ENCODE results near the gene ALCAM.

Gene ALCAM

GRCh38 chr3:105515372-105515771 lies 148.7 kb downstream of the ALCAM start:
- no peak overlapping the region for H3K27ac ChIP-seq
- H3K4me3 ChIP-seq (ENCODE audit: low read depth in 1 of 2, low read length in 1 of 2) = no peak overlapping the region
- no peaks in the 10 kb centered on the region for H3K27me3 ChIP-seq
- no peak for TF ChIP-seq CTCF (IDR thresholded peaks at IDR 0.05)
- H3K4me1 ChIP-seq (ENCODE audit: control insufficient read depth in 1 of 2, insufficient read depth in 1 of 2, low read depth in 1 of 2, low read length in 1 of 2) = peaks cover 0 to 4% of the 10 kb centered on the region in 2 experiments
- no peaks in the 10 kb centered on the region for H3K36me3 ChIP-seq
- no peaks in the 10 kb centered on the region for H3K9me3 ChIP-seq

GRCh38 chr3:105516972-105517371 lies 150.3 kb downstream of the ALCAM start:
- Histone ChIP-seq H3K36me3 (no peaks in the 10 kb centered on the region), H3K9me3 (no peaks in the 10 kb centered on the region), H3K27me3 (no peaks in the 10 kb centered on the region), H3K4me1 (ENCODE audit: control insufficient read depth in 1 of 2, insufficient read depth in 1 of 2, low read depth in 1 of 2, low read length in 1 of 2) (peaks cover 0 to 4% of the 10 kb centered on the region in 2 experiments), H3K27ac (no peak overlapping the region), H3K4me3 (ENCODE audit: low read depth in 1 of 2, low read length in 1 of 2) (no peak overlapping the region)
- TF ChIP-seq CTCF (IDR thresholded peaks at IDR 0.05) = no peak

GRCh38 chr3:105518203-105518602 lies 151.5 kb downstream of the ALCAM start:
- Histone ChIP-seq H3K27ac (no peak overlapping the region), H3K4me3 (ENCODE audit: low read depth in 1 of 2, low read length in 1 of 2) (no peak overlapping the region), H3K9me3 (no peaks in the 10 kb centered on the region), H3K36me3 (no peaks in the 10 kb centered on the region), H3K4me1 (ENCODE audit: control insufficient read depth in 1 of 2, insufficient read depth in 1 of 2, low read depth in 1 of 2, low read length in 1 of 2) (peaks cover 0 to 4% of the 10 kb centered on the region in 2 experiments), H3K27me3 (no peaks in the 10 kb centered on the region)
- no peak for TF ChIP-seq CTCF (IDR thresholded peaks at IDR 0.05)

GRCh38 chr3:105518806-105519418 lies 152.2 kb downstream of the ALCAM start:
- TF ChIP-seq CTCF (IDR thresholded peaks at IDR 0.05) = peak; percentile 56
- H3K27ac ChIP-seq = no peak overlapping the region
- no peaks in the 10 kb centered on the region for H3K27me3 ChIP-seq
- peaks cover 0 to 4% of the 10 kb centered on the region in 2 experiments for H3K4me1 ChIP-seq (ENCODE audit: control insufficient read depth in 1 of 2, insufficient read depth in 1 of 2, low read depth in 1 of 2, low read length in 1 of 2)
- H3K9me3 ChIP-seq = no peaks in the 10 kb centered on the region
- no peaks in the 10 kb centered on the region for H3K36me3 ChIP-seq
- H3K4me3 ChIP-seq (ENCODE audit: low read depth in 1 of 2, low read length in 1 of 2) = no peak overlapping the region

GRCh38 chr3:105521770-105522169 lies 155.1 kb downstream of the ALCAM start:
- no peak for TF ChIP-seq CTCF (IDR thresholded peaks at IDR 0.05)
- H3K9me3 ChIP-seq = no peaks in the 10 kb centered on the region
- H3K4me3 ChIP-seq (ENCODE audit: low read depth in 1 of 2, low read length in 1 of 2) = no peak overlapping the region

More at GRCh38 chr3:105521770-105522169, 155.1 kb downstream of the ALCAM start:
- H3K4me1 ChIP-seq (ENCODE audit: control insufficient read depth in 1 of 2, insufficient read depth in 1 of 2, low read depth in 1 of 2, low read length in 1 of 2) = peaks cover 0 to 4% of the 10 kb centered on the region in 2 experiments
- H3K27me3 ChIP-seq = no peaks in the 10 kb centered on the region
- H3K36me3 ChIP-seq = peaks cover 12% of the 10 kb centered on the region
- no peak overlapping the region for H3K27ac ChIP-seq

Data from neutrophil (primary cell).